HuH-7 (cell line): ENCODE data around the gene KDM4C.

ENCODE experiments used
- DNase-seq: peaks from one replicate; pipeline ENCODE4 v3.0.0; 2011; ENCODE audit warnings: low spot score

The KDM4C gene

DNA sequence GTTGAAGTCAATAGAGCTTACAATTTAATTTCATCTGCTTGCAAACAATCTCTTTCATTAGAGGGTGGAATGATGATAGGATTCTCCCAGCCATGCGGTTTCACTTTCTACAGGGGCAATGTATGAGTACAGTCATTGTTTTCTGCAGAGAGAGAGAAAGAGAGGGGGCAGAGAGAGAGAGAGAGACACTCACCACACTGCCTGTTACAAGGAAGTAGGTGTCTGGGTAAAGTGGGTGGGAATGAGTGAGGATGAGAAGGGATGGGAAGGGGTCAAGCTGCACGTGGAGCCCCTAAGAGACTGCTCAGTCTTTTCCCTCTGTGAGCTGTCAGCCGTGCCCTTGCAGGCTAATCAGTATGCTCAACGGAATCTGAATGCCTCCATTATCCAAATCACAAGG is 454.3 kb downstream of the KDM4C start:
- no peak for DNase-seq

DNA sequence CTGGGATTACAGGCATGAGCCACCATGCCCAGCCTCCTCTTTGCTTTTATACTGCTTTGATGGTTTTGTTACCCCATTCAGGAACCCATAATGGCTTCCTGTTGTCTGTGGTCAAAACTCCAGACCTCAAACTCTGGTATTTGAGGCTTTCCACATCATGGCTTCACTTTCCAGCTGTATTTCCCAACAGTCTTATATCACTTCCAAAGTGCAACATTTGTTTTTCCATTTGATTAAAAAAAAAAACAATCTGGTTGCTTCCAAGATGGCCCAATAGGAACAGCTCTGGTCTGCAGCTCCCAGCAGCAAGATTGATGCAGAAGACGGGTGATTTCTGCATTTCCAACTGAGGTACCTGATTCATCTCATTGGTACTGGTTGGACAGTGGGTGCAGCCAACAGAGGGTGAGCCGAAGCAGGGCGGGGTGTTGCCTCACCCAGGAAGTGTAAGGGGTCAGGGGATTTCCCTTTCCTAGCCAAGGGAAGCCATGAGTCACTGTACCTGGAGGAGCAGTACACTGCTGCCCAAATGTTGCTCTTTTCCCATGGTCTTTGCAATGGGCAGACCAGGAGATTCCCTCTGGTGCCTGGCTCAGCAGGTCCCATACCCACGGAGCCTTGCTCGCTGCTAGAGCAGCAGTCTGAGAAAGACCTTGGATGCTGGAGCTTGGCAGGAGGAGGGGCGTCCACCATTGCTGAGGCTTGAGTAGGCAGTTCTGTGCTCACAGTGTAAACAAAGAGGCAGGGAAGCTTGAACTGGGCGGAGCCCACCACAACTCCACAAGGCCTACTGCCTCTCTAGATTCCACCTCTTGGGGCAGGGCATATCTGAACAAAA is 458.4 kb downstream of the KDM4C start:
- DNase-seq: no peak

DNA sequence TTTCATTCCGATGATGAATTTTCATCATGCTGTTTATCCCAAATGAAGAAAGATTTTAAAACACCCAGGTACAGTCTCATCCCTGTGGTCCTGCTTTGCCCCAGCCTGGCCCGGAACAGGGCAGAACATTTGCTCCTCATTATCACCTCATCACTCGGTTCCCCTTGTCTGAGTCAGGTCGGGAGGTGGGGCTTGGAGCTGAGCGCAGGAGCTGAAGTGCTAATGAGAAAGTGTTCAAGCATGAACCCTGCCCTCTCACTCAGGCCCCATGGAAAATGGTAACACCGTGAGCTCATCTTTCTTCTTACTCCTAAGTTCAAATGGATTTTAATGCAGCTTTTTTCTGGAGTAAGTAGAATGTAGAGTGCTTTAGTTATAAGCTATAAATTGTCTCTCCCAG is 466.2 kb downstream of the KDM4C start:
- no peak for DNase-seq
